GM12878 (cell line): ENCODE results near the gene TTLL11.

Experiments
- CTCF ChIP-seq, 3 experiments: IDR thresholded peaks in 2 of 3; conservative IDR thresholded peaks in 1 of 3; 2 replicates each; pipeline ENCODE4 v1.5.1; 2011; ENCODE audit warnings: low read depth in 3 of 3, low read length in 3 of 3, mild to moderate bottlenecking in 3 of 3, control low read depth in 2 of 3, moderate library complexity in 2 of 3, inconsistent platforms in 1 of 3, mixed read lengths in 1 of 3; ENCODE audit not compliant: control insufficient read depth in 2 of 3, insufficient read depth in 1 of 3; ENCODE audit errors: extremely low read depth in 1 of 3
- ETV6 ChIP-seq, 2 experiments: fragments of 450-650 bp in 1 of 2; IDR thresholded peaks in 1 of 2; conservative IDR thresholded peaks in 1 of 2; 2 replicates each; pipeline ENCODE4 v1.6.1; 2014; ENCODE audit warnings: antibody characterized with exemption in 1 of 2, borderline replicate concordance in 1 of 2, low read depth in 1 of 2, mild to moderate bottlenecking in 1 of 2, moderate library complexity in 1 of 2
- EZH2 ChIP-seq: IDR thresholded peaks from 2 replicates; pipeline ENCODE4 v1.6.1; 2012; ENCODE audit warnings: low read depth, mild to moderate bottlenecking, control low read depth, inconsistent platforms, low read length, borderline replicate concordance; ENCODE audit not compliant: control insufficient read depth
- POLR2A ChIP-seq: IDR thresholded peaks from 2 replicates; pipeline ENCODE4 v1.6.1; 2011; ENCODE audit warnings: low read depth, mild to moderate bottlenecking, low read length
- RFX5 ChIP-seq: IDR thresholded peaks from 2 replicates; pipeline ENCODE4 v1.6.1; 2011; ENCODE audit warnings: low read depth, low read length, improper control_type of control experiment
- TAF1 ChIP-seq: IDR thresholded peaks from 2 replicates; pipeline ENCODE4 v1.6.1; 2011; ENCODE audit warnings: mild to moderate bottlenecking, low read depth, low read length, borderline replicate concordance
- TARDBP ChIP-seq: IDR thresholded peaks from 2 replicates; pipeline ENCODE4 v1.6.1; 2016; ENCODE audit warnings: borderline replicate concordance

GRCh38 chr9:121779381-121780117 lies 313.6 kb downstream of the TTLL11 start:
- no peak for TF ChIP-seq ETV6 (conservative IDR thresholded peaks at IDR 0.05 in 1 of 2, IDR thresholded peaks at IDR 0.05 in 1 of 2; ENCODE audit: borderline replicate concordance in 1 of 2, low read depth in 1 of 2)
- TF ChIP-seq CTCF (IDR thresholded peaks at IDR 0.05 in 2 of 3, conservative IDR thresholded peaks at IDR 0.05 in 1 of 3; ENCODE audit: control insufficient read depth in 2 of 3, extremely low read depth in 1 of 3, insufficient read depth in 1 of 3, low read depth in 3 of 3, low read length in 3 of 3) = no peak
- TF ChIP-seq POLR2A = no peak
- no peak for TF ChIP-seq EZH2
- TF ChIP-seq TARDBP = no peak
- no peak for TF ChIP-seq TAF1
- TF ChIP-seq RFX5 = no peak
